SU-DHL-6 (cell line): ENCODE measurements around the gene RAB6D.
"Not testable (repeated sequence)": the region's sequence is repeated elsewhere in the genome, so short reads cannot be mapped to it uniquely, and the experiment has no call there.

Source experiments
- H2AFZ ChIP-seq: fragments of 200-600 bp; sonication (generic); 2 replicates; pipeline ENCODE4 v1.6.1; 2014; ENCODE audit warnings: low read depth, mild to moderate bottlenecking, moderate library complexity, mixed read lengths, antibody characterized with exemption, low read length; ENCODE audit not compliant: severe bottlenecking
- H3F3A ChIP-seq: fragments of 200-600 bp; shearing (Covaris generic); 2 replicates; pipeline ENCODE4 v1.6.0; 2016; ENCODE audit warnings: antibody characterized with exemption, mild to moderate bottlenecking; ENCODE audit not compliant: insufficient read depth
- H3K27ac ChIP-seq: fragments of 200-600 bp; sonication (generic); 2 replicates; pipeline ENCODE4 v1.5.1; 2016; ENCODE audit warnings: low read depth, mild to moderate bottlenecking, low read length, moderate library complexity, mixed read lengths
- H3K27me3 ChIP-seq: fragments of 200-600 bp; sonication (generic), shearing (Covaris generic); 2 replicates; pipeline ENCODE4 v1.6.0; 2014; ENCODE audit warnings: mild to moderate bottlenecking, low read length
- H3K36me3 ChIP-seq: fragments of 200-600 bp; sonication (generic); 2 replicates; pipeline ENCODE4 v1.6.1; 2014; ENCODE audit warnings: mild to moderate bottlenecking, low read length, mixed read lengths
- H3K4me2 ChIP-seq: fragments of 300-600, 200-600 bp; shearing (Covaris generic), sonication (generic); 2 replicates; pipeline ENCODE4 v1.6.0; 2014; ENCODE audit warnings: low read length, low read depth, mild to moderate bottlenecking; ENCODE audit not compliant: poor library complexity, severe bottlenecking
- H3K4me3 ChIP-seq: fragments of 200-600 bp; sonication (generic); 2 replicates; pipeline ENCODE4 v1.5.1; 2014; ENCODE audit warnings: antibody characterized with exemption, low read length, mild to moderate bottlenecking, mixed read lengths; ENCODE audit not compliant: insufficient read depth, poor library complexity, severe bottlenecking
- H3K79me2 ChIP-seq: fragments of 200-600 bp; sonication (generic); 2 replicates; pipeline ENCODE4 v1.6.1; 2014; ENCODE audit warnings: mild to moderate bottlenecking, low read length, moderate library complexity; ENCODE audit not compliant: insufficient read depth
- H3K9ac ChIP-seq: fragments of 200-600 bp; sonication (generic); 2 replicates; pipeline ENCODE4 v1.7.0; 2014; ENCODE audit warnings: mild to moderate bottlenecking, low read length
- H3K9me2 ChIP-seq: fragments of 200-600 bp; sonication (generic); replicated peaks from 2 replicates; pipeline ENCODE4 v1.6.1; 2014; ENCODE audit warnings: low read length; ENCODE audit not compliant: insufficient read depth
- H3K9me3 ChIP-seq: fragments of 200-600 bp; sonication (generic); 2 replicates; pipeline ENCODE4 v1.6.1; 2014; ENCODE audit warnings: low read length, mixed read lengths; ENCODE audit not compliant: insufficient read depth
- H4K20me1 ChIP-seq: fragments of 200-600 bp; sonication (generic); 2 replicates; pipeline ENCODE4 v1.6.1; 2014; ENCODE audit warnings: low read depth, mild to moderate bottlenecking, antibody characterized with exemption, low read length, moderate library complexity, mixed read lengths
- EZH2phosphoT487 ChIP-seq: fragments of 200-600 bp; sonication (generic), shearing (Covaris generic); conservative IDR thresholded peaks from 2 replicates; pipeline ENCODE4 v1.6.1; 2018; ENCODE audit warnings: mild to moderate bottlenecking, antibody characterized with exemption, low read length, moderate library complexity, mixed read lengths
- TF ChIP-seq, protein P1 (sequence below): fragments of 200-600 bp; sonication (generic); IDR thresholded peaks from one replicate; pipeline ENCODE4 v1.5.1; 2017; ENCODE audit warnings: antibody characterized with exemption, mild to moderate bottlenecking, low read length, moderate library complexity; ENCODE audit not compliant: insufficient read depth, poor library complexity, severe bottlenecking

RAB6D gene

DNA sequence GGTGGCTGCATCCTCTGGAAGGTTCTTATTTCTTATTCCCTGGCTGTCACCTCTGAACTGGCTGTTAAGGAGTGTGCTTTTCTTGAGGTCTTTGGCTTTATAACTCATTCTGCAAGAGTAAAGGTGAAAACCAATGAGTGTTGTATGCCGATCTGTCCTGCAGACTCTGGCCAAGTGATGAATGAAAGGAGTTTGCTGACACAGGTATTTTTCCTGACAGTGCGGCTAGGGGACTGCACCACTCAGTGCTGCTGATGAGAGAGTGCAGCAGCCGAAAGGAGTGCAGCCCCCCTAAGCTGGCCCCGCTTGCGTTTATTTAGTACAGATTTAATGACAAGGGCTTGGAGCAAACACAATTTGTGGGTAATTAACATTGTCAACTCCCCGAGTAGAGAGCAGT lies 41.8 kb downstream of the RAB6D start:
- no peak overlapping the region for H3K9ac ChIP-seq
- H2AFZ ChIP-seq = no peak overlapping the region
- no peaks in the 10 kb centered on the region for H4K20me1 ChIP-seq
- no peaks in the 10 kb centered on the region for H3K9me3 ChIP-seq
- H3K4me2 ChIP-seq = no peak overlapping the region
- H3K79me2 ChIP-seq = no peaks in the 10 kb centered on the region
- no peaks in the 10 kb centered on the region for H3K27me3 ChIP-seq
- no peak overlapping the region for H3K27ac ChIP-seq
- no peaks in the 10 kb centered on the region for H3K9me2 ChIP-seq
- H3K4me3 ChIP-seq = no peak overlapping the region
- TF ChIP-seq, protein P1, sequence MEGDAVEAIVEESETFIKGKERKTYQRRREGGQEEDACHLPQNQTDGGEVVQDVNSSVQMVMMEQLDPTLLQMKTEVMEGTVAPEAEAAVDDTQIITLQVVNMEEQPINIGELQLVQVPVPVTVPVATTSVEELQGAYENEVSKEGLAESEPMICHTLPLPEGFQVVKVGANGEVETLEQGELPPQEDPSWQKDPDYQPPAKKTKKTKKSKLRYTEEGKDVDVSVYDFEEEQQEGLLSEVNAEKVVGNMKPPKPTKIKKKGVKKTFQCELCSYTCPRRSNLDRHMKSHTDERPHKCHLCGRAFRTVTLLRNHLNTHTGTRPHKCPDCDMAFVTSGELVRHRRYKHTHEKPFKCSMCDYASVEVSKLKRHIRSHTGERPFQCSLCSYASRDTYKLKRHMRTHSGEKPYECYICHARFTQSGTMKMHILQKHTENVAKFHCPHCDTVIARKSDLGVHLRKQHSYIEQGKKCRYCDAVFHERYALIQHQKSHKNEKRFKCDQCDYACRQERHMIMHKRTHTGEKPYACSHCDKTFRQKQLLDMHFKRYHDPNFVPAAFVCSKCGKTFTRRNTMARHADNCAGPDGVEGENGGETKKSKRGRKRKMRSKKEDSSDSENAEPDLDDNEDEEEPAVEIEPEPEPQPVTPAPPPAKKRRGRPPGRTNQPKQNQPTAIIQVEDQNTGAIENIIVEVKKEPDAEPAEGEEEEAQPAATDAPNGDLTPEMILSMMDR = no peak
- no peak for TF ChIP-seq EZH2phosphoT487
- H3K36me3 ChIP-seq = no peaks in the 10 kb centered on the region
- no peaks in the 10 kb centered on the region for H3F3A ChIP-seq

DNA sequence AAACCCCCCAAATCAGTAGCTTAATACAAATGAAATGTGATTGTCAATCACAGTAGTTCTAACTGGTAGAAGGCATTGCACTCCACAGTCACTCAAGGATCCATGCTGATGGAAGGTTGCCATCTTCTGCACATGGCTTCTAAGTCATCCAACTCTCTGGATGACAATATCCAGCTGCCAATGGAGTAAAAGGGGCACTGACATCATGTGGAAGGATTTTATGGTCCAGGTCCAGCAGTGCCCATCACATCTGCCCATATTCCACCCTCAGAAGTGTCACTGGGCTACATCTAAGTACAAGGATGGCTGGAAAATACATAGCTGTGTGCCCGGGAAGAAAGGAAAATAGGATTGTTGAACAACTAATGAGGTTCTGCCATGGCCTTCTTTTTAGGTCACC lies 42.6 kb downstream of the RAB6D start:
- H3K36me3 ChIP-seq, H3K27ac ChIP-seq, H2AFZ ChIP-seq, H3K27me3 ChIP-seq, H3K9ac ChIP-seq, H3F3A ChIP-seq, H3K9me3 ChIP-seq, H3K9me2 ChIP-seq, H4K20me1 ChIP-seq, H3K79me2 ChIP-seq, H3K4me3 ChIP-seq, H3K4me2 ChIP-seq: not testable (repeated sequence)

DNA sequence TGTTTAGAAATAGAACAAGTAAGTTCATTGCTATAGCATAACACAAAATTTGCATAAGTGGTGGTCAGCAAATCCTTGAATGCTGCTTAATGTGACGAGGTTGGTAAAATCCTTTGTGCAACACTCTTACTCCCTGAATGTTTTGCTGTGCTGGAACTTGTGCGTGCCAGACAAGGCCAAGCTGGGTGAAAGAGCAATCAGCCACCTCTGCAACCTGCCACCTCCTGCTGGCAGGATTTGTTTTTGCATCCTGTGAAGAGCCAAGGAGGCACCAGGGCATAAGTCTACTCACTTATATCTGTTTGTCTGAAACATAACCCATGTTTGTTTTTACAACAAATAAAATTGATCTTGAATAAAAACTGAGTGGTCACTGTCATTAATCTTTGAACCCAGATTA lies 53.0 kb downstream of the RAB6D start:
- not testable (repeated sequence) for H4K20me1 ChIP-seq, H3K9me2 ChIP-seq, H3F3A ChIP-seq, H3K27ac ChIP-seq, H3K79me2 ChIP-seq, H3K4me3 ChIP-seq, H3K27me3 ChIP-seq, H2AFZ ChIP-seq, H3K36me3 ChIP-seq, H3K9me3 ChIP-seq, H3K4me2 ChIP-seq, H3K9ac ChIP-seq
